GM19043 (cell line): ENCODE data around the gene SLC9A3.

Experiments
- ATAC-seq: cut with Tn5 transposase; IDR thresholded peaks from one replicate; pipeline ENCODE4 v1.9.1; 2021; ENCODE audit warnings: low read depth; ENCODE audit not compliant: unreplicated experiment

The SLC9A3 gene

DNA sequence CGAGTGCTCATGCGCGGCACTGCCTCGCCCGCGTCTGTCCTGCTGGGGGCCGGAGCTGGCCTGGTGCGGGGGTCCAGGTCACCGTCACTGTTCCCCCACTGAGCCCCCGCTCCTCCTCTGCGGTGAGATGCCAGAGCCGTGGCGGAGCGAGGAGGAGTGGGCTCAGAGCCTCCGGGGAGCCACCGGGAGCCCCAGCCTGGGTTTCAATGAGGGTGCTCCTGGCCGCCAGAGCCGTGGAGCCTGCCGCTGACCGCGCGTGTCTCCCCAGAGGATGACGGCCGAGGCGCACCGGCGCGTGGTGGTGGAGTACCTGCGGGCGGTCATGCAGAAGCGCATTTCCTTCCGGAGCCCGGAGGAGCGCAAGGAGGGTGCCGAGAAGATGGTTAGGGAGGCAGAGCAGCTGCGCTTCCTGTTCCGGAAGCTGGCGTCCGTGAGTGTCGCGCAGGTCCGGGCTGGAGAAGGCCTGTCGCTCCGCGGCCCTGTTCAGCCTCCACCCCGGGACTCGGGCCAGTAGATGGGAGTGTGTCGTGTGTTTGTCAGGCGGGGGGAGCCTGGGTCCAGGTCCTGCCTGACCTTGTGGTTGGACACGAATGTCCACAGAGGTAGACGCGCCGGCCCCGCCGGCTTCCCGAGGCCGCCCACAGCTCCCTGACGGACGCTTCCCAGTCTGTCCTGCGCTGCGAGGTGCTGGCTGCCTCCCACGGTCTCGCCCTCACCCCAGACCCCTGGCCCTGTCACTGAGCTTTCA, 59.2 kb downstream of the SLC9A3 start:
- ATAC-seq: no peak

DNA sequence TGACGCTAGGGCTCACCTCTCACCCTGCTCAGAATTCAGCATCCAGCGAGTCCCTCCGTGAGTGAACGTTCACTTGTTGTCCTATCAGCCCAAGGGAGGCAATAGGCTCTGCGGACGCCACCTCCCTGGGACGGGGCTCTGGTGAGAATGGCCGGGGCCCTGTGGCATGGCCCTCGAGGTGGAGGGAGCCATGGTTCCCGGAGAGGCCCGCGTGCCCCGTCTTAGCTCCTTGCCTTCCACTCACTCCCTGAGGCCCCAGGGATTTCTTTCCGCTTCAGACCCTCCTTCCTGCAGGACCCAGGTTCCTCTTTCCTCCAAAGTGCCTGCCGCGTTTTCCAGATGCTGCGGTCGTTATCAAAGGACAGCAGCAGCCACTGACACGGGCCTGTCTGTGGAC, 59.8 kb downstream of the SLC9A3 start:
- ATAC-seq: no peak

DNA sequence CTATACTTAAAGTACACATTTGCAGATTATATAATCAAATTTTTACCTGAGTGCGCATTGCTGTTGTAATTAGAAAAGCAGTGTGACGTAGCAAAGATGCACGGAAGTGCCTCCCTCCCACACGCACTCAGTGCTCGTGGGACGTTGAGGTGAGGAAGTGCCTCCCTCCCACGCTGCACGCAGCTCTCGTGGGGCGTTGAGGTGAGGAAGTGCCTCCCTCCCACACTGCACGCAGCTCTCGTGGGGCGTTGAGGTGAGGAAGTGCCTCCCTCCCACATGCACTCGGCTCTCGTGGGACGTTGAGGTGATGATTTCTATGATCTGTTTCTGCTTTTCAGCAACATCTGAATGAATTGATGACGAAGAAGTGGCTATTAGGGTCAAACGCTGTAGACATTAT, 60.3 kb downstream of the SLC9A3 start:
- ATAC-seq: no peak

DNA sequence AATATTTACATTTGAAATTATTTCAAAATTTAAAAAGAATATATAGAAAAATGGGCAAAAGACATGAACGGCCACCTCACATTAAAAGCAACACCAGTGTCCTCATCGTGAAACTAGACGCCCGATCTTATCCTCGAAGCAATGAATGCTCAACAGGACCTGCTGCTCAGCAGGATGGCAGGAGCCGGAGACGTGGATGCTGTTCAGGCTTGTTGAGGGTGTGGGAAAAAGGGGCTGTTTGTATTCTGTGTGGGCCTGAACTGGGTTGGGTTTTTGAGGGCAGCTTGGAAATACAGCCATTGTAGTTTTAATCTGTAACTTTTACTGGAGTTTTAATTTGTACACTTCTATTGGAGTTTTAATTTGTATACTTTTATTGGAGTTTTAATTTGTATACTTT, 60.9 kb downstream of the SLC9A3 start:
- no peak for ATAC-seq

DNA sequence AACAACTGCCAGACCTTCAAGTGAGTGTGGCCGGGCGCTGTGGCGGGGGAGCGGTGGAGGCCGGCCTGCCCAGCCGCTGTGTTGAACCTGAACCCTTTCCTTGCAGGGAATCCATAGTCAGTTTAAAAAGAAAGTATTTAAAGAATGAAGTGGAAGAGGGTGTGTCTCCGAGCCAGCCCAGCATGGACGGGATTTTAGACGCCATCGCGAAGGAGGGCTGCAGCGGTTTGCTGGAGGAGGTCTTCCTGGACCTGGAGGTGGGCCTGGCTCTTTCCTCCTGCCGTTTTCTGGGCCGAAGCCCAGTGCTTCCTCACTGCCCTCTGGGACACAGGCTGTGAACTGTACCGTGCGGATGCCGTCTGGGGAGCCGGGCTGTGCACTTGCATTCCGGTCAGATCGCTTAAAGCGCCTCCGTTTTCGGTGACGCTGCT, 62.2 kb downstream of the SLC9A3 start:
- no peak for ATAC-seq

DNA sequence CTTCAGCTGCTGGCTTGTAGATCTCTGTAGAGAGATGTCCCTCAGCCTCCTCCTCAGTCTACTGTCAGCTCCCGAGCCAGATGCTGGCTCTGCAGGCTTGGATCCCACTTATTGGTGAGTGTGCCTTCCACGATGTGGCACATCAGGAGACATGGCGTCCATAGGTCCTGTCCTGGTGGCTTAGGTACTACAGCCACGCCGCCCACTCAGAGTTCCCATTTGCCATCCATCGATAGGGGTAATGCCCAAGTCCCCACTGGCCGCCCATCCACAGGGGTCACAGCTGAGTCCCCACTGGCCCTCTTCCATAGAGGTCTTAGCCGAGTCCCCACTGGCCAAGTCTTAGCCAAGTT, 64.0 kb downstream of the SLC9A3 start:
- ATAC-seq: no peak

DNA sequence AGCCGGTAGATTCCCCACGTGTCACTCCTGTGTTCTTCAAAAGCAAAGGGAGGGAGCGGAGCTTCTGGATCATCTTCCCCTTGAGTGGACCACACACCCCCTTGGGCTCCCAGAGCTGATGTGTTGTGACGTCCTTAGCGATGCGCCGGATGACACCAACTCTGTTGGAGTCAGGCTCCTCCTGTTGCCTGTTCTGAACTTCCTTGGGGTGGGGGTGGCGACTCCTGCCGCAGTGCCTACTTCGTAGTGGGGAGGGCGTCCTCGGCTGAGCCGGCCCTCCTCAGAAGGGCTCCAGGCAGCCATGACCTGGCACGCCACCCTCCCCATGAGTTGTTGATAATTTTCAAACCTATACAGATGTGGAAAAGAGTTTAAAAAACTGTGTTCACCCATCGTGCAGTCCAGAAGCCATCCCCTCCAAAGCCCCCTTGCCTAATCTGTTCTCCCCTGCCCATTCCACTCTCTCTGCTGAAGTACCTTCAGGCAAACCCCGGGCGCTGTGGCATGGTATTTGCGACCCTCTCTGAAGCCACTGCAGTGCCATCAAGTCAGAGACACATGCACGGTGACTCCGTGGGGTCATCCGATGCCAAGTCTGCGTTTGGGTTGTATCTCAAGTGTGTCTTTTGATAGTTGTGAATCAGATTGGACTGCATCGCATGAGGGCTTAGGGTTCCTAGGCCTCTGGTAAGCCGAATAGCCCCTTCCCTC, 64.5 kb downstream of the SLC9A3 start:
- no peak for ATAC-seq

DNA sequence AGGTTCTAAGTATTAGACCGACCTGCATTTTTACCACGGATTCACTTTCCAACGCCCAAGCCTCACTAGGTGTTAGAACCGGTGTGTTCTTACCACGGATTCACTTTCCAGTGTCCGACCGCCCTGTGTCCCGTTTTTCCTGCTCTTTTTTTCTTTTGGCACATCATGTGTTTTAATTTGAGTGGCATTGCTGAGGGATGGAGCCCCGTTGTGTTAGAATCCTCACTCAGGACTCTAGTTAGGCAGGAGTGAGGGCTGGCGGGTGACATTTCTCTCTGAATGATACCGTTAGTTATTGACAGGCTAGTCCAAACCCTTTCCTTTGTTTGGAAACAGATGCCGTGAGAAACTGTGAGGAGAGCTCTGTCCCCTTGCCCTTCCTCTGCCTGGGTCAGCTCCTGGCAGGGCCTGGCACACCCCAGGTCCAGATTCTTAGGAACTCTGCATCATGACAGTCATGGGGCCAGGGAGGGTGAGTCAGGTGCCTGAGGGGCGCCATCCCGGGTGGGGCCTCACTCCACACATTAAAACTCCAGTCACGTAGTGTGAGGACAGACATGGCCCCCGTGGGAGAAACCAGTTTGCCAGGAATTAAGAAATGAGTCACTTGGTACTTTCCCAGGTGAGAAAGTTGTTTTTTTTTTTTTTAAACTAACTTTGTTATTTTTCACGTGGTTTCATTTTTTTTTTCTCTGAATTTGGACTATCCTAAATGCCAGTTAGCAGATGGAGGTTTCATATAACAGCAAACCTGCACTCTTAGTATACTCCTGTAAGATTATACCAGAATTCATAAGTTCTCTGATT, 65.5 kb downstream of the SLC9A3 start:
- no peak for ATAC-seq

DNA sequence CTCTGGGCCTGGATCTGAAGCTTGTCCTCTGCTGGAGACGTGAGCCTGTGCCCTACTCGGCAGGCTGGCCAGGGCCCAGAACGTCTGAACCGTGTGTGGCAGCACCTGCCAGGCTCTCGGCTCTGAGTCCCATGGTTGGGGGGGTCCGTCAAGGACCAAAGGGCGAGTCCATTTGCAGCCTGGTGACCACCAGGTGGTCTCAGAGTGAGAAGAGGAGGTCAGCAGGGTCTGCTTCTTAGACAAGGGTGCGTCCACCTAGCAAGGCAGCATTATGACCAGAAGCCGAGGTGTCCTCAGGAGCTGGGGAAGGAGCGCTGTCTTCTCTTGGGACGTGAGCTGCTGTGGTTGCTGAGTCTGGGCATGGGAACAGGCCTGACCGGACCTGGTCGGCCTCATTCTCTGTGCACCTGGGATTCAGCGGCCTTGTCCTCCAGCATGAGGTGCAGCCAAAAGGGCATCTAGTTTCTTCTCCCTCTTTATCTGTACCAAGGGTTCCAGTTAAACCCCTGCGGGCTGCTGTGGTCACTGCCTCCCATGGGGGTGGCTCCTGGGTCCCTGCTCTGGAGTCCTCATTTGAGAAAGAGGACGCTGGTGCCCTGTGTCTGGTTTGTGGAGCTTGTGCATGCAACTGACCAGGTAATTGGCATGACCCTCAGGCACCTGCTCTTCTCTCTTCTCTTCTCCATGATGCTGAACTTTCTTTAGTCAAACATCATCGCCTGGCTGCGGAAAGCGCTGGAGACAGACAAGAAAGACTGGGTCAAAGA, 66.9 kb downstream of the SLC9A3 start:
- ATAC-seq: no peak

DNA sequence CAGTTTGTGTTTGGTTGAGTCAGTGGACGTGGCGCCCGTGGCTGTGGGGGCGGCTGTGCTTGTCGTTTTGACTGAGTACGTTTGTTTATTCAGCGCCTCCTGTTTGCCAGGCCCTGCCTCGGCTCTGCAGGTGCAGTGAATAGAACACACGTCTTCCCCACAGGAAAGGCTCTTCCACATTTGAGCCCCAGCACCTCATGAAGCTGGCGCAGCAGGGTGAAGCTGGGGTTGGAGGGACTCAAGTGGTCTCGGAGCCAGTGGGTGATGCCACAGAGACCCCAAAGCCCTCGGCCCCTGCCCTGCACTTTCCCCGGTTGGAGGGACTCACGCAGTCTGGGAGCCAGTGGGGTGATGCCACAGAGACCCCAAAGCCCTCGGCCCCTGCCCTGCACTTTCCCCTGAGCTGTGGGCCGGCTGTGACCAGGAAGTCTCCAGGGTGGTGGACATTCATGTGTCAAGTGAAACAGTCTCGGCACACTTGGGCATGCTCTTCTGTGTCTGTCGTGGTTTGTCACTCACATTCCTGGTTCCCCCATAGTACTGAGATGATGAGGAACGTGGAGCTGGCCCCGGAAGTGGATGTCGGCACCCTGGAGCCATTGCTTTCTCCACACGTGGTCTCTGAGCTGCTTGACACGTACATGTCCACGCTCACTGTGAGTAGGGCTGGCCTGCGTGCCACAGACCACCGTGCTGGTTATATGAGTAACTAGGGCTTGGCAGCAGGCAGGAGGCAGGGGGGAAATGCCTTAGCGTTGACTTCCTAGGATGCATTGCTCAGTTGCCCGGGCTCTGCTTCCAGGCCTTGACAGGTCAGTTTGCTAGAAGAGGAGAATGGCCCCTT, 67.7 kb downstream of the SLC9A3 start:
- no peak for ATAC-seq

DNA sequence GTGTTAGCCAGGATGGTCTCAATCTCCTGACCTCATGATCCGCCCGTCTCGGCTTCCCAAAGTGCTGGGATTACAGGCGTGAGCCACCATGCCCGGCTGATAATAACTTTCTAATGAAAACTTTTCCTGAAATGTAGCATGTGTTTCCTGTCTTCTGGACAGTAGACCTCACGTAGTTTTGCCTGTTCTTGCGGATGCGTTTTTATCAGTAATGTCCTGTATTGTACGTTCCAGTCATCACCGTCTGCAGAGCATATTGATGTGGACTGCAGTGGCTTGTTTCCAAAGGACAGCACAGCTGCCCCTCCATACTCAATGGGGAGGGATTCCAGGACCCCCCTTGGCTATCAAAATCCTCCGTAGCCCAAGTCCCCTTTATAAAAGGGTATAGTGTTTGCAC, 68.4 kb downstream of the SLC9A3 start:
- ATAC-seq: no peak

DNA sequence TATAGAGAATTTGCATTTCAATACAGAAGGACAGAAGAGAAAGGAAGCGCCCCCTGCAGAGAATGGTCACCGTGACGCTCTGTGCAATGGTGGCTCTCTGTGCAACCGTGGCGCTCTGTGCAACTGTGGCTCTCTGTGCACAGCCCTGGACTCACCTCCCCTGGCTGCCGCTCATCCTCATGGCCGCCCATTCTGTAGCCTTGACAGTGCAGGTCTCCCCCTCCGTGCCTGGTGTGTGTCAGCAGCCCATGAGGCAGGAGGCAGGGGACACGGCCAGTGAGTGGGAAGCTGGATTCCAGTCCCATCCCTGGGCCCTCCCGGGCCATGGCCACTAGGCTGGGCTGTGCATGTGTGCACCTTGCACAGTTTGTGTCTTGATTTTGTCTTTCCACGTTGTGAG, 69.3 kb downstream of the SLC9A3 start:
- no peak for ATAC-seq

DNA sequence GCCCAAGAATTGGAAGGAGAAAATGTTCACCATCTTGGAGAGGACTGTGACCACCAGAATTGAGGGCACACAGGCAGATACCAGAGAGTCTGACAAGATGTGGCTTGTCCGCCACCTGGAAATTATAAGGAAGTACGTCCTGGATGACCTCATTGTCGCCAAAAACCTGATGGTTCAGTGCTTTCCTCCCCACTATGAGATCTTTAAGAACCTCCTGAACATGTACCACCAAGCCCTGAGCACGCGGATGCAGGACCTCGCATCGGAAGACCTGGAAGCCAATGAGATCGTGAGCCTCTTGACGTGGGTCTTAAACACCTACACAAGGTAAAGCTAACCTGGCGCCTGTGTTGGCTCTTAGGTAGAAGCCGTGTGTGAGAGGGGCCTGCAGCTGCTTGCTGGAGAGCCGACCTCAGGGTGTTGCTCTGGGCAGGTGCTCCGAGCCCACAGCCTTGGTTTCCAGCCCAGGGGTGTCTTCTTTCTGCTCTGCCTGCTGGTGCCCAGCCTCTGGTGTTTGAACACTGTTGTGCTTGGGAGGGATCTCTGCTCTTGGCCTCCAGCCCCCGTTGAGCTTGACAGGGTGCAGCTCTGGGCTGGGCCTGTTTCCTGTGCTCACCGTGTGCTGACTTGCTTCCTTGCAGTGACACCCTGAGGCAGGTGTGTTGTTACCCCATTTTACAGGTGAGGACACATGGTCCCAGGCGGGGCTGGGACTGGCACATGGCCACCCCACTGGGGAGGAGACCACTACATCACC, 70.3 kb downstream of the SLC9A3 start:
- ATAC-seq: no peak

DNA sequence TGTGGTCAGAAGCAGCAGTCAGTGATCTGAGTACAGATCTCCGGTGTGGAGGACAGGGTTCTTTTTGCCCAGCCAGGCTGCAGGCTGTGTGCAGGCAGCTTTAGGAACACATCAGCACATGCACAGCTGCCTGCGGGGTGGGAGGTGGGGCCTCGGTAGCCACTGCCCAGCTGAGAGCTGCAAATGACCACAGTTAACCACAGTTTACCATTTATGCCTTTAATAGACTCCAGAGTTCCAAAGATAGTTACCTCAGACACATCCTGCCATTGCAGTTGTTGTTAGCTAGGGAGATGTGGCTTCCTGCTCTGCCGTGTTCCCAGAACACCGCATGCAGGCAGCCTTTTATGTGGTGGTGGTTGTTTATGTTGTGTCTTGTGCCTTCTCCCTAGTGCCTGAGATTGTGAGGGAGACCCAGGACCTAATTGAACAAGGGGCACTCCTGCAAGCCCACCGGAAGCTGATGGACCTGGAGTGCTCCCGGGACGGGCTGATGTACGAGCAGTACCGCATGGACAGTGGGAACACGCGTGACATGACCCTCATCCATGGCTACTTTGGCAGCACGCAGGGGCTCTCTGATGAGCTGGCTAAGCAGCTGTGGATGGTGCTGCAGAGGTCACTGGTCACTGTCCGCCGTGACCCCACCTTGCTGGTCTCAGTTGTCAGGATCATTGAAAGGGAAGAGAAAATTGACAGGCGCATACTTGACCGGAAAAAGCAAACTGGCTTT, 71.1 kb downstream of the SLC9A3 start:
- ATAC-seq: no peak

DNA sequence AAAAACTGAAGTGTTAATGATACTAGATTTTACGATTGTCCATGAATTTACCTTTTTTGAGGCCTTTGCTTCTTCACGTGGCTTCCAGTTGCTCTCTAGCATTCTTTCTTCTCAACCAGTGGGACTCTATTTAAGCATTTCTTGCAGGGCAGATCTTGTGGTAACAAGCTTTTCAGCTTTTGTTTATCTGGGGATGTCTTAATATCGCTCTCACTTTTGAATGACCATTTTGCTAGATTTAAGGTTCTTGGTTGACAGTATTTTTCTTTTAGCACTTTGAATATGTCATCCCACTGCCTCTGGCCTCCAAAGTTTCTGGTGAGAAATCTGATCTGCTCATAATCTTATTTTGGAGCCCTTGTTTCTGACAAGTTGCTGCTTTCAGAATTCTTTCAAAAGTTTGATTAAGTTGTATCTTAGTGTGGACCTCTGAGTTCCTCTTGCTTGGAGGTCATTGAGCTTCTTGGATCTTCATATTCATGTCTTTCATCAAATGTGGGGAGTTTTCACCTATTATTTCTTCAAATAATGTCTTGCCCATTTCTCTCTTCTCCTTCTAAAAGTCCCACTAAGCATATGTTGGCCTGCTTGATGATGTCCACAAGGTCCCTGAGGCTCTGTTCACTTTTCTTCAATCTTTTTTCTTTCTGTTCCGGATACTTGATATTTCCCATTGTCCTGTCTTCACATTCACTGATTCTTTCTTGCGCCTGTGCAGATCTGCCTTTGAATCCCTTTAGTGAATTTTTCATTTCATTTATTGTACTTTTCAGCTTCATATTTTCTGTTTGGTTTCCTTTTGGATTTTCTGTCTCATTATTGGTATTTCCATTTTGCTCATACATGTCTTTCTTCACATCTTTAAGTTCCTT, 72.4 kb downstream of the SLC9A3 start:
- no peak for ATAC-seq

DNA sequence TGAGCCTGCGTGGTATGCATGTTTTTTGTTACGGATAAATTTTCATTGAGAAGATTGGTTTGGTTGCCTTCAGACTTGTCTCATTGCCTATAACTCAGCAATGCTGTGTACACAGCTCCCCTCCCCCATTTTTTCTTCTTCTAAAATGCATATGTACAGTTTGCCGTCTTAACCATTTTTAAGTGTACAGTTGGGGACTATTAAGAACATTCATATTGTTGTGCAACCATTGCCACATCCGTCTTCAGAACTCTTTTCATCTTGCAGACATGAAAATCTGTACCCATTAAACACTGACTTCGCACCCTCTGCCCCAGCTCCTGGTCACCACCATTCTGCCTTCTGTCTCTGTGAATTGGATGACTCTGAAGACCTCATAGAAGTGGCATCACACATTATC, 75.1 kb downstream of the SLC9A3 start:
- no peak for ATAC-seq

DNA sequence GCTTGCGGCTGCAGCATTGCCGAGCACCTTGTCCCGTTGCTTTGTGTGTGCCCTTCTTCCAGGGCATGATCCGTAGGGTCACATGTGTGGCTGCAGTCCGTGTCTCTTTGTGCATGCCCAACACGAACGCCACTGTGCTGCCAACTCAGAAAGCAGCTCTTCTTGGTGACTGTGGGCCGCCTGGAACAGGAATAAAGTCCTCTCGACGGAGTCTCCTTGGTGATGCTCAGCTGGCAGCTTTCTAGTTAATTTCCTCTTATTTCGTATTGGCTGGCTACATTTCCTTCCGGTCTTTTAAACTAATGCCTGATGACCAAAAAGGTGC, 75.5 kb downstream of the SLC9A3 start:
- no peak for ATAC-seq
